Left ventricle myocardium inferior (tissue), 1 donor: ENCODE measurements around the gene PDE8A. TPM values are rescaled to one million over a fixed set of nuclear protein-coding genes. Genes with fewer than 3 reads are reported as not detected.

Experiments used
- DNase-seq: peaks from one replicate; pipeline ENCODE4 v3.0.0-alpha.2; 2020
- H3K27ac ChIP-seq: fragments of 200-600 bp; replicated peaks from 2 replicates; pipeline ENCODE4 v1.8.0; 2021
- H3K27me3 ChIP-seq: fragments of 200-600 bp; 2 replicates; pipeline ENCODE4 v1.8.0; 2021; ENCODE audit warnings: low read depth
- H3K36me3 ChIP-seq: fragments of 200-600 bp; 2 replicates; pipeline ENCODE4 v1.8.0; 2021
- H3K4me1 ChIP-seq: fragments of 200-600 bp; 2 replicates; pipeline ENCODE4 v1.8.0; 2021
- H3K4me3 ChIP-seq: fragments of 200-600 bp; 2 replicates; pipeline ENCODE4 v1.8.0; 2021; ENCODE audit warnings: mild to moderate bottlenecking, moderate library complexity
- H3K9me3 ChIP-seq: fragments of 200-600 bp; replicated peaks from 2 replicates; pipeline ENCODE4 v1.8.0; 2021
- intact Hi-C: fragments of 100-400 bp; cut with micrococcal nuclease; formaldehyde crosslinking; loops from one replicate; pipeline ENCODE4 v1.11.0; 2022
- total RNA-seq: library from RNA; stranded (reverse); fragmentation: NEBNext Ultra II Directional; extraction: Animal tissue kit (Norgen Biotek cat#: 25700); gene quantifications from one replicate; pipeline ENCODE4 v1.2.1, GENCODE V29; 2021
- TF ChIP-seq, protein P1 (sequence below): fragments of 200-600 bp; IDR thresholded peaks from 2 replicates; pipeline ENCODE4 v1.8.0; 2021; ENCODE audit warnings: antibody characterized with exemption, mild to moderate bottlenecking, borderline replicate concordance
- donor health status: DM: no; HTN: yes; CAD: no; lungs with severe emphysema.

Gene PDE8A
- total RNA-seq, 1 donor from 2014 or later, result 17.8 TPM

DNA sequence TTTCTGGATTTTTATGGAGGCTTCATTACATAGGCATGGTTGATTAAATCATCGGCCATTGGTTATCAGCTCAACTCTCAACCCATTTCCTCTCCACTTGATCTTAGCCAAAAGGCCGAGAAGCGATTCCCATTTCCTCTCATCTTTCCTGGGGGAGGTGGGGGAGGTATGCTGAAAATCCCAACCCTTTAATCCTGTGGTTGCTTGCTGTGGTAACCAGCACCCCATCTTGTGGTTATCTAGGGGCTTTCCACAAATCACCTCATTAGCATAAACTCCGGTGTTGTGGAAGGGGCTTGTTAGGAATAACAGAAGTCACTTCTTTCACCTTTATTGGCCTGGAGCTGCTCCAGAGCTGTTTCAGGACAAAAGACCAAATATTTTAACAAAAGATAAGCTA, 20.9 kb downstream of the PDE8A start:
- TF ChIP-seq, protein P1, sequence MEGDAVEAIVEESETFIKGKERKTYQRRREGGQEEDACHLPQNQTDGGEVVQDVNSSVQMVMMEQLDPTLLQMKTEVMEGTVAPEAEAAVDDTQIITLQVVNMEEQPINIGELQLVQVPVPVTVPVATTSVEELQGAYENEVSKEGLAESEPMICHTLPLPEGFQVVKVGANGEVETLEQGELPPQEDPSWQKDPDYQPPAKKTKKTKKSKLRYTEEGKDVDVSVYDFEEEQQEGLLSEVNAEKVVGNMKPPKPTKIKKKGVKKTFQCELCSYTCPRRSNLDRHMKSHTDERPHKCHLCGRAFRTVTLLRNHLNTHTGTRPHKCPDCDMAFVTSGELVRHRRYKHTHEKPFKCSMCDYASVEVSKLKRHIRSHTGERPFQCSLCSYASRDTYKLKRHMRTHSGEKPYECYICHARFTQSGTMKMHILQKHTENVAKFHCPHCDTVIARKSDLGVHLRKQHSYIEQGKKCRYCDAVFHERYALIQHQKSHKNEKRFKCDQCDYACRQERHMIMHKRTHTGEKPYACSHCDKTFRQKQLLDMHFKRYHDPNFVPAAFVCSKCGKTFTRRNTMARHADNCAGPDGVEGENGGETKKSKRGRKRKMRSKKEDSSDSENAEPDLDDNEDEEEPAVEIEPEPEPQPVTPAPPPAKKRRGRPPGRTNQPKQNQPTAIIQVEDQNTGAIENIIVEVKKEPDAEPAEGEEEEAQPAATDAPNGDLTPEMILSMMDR, result no peak
- H3K4me1 ChIP-seq, result peaks cover 92% of the 10 kb centered on the region
- no peaks in the 10 kb centered on the region for H3K27me3 ChIP-seq
- DNase-seq, result no peak
- intact Hi-C loops, result no loop called here
- H3K4me3 ChIP-seq, result no peak overlapping the region
- H3K9me3 ChIP-seq, result no peaks in the 10 kb centered on the region
- H3K27ac ChIP-seq, result no peak overlapping the region
- no peaks in the 10 kb centered on the region for H3K36me3 ChIP-seq

DNA sequence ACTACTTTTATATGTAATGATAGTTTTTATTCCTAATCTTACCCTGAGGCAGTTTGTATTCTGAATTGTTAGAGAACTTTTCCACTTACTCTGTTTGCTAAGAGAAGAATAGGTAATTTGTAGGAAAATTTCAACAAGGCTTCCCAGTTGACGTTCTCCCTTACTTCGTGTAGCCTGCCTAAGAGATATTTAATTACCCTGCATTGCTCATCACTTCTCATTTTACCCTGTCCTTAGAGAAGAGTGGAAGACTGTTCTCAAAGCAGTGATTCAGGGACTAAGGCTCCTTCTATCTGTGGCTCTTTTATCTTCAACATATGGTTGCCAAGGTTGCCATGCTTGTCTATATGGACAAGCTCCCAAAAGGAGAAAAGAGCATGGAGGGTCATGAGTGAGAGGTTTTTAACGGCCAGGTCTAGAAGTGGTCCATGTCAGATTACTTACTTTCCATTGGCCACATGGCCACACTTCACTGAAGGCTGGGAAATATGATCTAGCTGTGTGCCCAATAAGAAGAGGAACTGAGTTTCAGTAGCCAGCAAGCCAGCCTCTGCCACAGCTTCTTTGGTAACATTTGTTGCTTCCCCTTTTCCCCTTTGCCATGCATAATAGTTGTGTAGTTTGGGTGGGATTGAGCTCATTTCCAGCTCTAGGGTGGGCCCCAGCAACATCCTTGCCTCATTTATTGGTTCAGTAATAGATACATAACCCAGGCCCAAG, 22.1 kb downstream of the PDE8A start:
- TF ChIP-seq, protein P1, result no peak
- H3K9me3 ChIP-seq, result no peaks in the 10 kb centered on the region
- H3K4me1 ChIP-seq, result peaks cover 95% of the 10 kb centered on the region
- H3K27me3 ChIP-seq, result no peaks in the 10 kb centered on the region
- no peaks in the 10 kb centered on the region for H3K36me3 ChIP-seq
- DNase-seq, result no peak
- intact Hi-C loops, result no loop called here
- H3K4me3 ChIP-seq, result no peak overlapping the region
- H3K27ac ChIP-seq, result no peak overlapping the region

DNA sequence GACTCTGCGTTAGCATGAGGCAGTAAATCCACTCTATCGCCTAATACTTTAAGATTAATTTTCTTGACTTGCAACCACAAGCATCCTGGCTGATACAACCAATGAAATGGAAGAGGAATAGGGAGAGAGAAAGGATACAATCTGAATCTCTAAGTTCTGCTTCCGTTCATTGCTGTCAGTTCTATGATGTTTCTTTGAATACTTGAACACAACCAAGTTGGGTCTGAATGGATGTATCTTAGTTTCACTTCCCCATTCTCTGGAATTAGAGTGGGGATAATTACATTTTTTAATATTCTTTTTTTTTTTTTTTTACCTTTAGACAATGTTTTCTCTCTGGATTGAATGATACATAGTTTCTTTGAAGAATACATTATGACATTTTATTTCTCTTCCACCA, 22.9 kb downstream of the PDE8A start:
- no peaks in the 10 kb centered on the region for H3K9me3 ChIP-seq
- no peaks in the 10 kb centered on the region for H3K27me3 ChIP-seq
- no peaks in the 10 kb centered on the region for H3K36me3 ChIP-seq
- no peak for DNase-seq
- H3K4me1 ChIP-seq, result peaks cover 98% of the 10 kb centered on the region
- TF ChIP-seq, protein P1, result no peak
- intact Hi-C loops, result no loop called here
- H3K4me3 ChIP-seq, result no peak overlapping the region
- no peak overlapping the region for H3K27ac ChIP-seq

DNA sequence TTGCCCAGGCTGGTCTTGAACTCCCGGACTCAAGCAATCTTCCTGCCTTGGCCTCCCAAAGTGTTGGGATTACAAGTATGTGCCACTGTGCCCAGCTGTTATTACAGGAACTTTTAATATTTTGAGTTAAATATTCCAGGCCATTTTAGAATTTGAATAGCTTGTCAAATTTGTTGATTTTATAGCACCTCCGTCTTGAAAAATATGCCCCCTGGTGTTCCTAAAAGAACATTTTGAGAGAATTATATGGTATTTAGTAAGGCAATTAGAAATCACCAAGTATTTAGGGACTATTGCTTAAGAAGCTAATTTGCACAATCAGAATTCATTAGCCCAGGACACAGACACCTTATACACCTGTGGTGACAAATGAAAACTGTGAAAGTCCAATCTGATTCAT, 23.7 kb downstream of the PDE8A start:
- Histone ChIP-seq H3K36me3 (no peaks in the 10 kb centered on the region), H3K27me3 (no peaks in the 10 kb centered on the region), H3K9me3 (no peaks in the 10 kb centered on the region), H3K4me1 (peaks cover 98% of the 10 kb centered on the region), H3K4me3 (no peak overlapping the region), H3K27ac (no peak overlapping the region)
- intact Hi-C loops, result no loop called here
- TF ChIP-seq, protein P1, result no peak
- DNase-seq, result no peak

DNA sequence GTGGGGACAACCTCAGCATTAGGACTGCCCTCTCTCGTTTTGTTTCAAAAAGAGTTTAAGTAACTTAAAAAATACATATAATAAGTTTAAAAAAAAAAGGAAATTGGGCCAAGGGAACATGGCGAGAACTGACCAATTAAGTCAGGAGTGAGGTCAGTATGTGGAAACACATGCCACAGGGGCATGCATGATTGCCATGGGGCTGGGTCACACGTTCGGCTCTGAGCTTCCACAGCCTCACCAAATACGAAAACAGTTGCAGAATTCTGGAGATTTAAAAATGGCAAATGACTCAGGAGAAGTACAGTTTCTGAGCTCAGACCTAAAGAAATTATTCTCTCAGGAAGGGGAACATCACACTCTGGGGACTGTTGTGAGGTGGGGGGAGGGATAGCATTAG, 24.1 kb downstream of the PDE8A start:
- TF ChIP-seq, protein P1, result no peak
- Histone ChIP-seq H3K27me3 (no peaks in the 10 kb centered on the region), H3K4me3 (no peak overlapping the region), H3K4me1 (peaks cover 98% of the 10 kb centered on the region), H3K36me3 (no peaks in the 10 kb centered on the region), H3K27ac (no peak overlapping the region), H3K9me3 (no peaks in the 10 kb centered on the region)
- no peak for DNase-seq
- intact Hi-C loops, result no loop called here
